GM12878 (cell line): ENCODE results near the gene C1orf174. TPM values are rescaled to one million over a fixed set of nuclear protein-coding genes. Genes with fewer than 3 reads are reported as not detected.

Source experiments
- ATAC-seq: fragments of 200-7000 bp; cut with Tn5 transposase; 3 replicates; pipeline ENCODE4 v1.9.1; 2020; ENCODE audit warnings: mild to moderate bottlenecking, moderate library complexity
- BruUV-seq: library from RNA; stranded (reverse); fragments of 400-500 nt; replicated peaks from 2 replicates; lab custom pipeline; 2021; lab: Mats Ljungman, UMichigan
- CTCF ChIA-PET: fragments of 300-600 bp; sonication (Branson Sonifier 250); formaldehyde crosslinking; extraction: SDS; loops from one replicate; lab custom pipeline; 2021; ENCODE audit warnings: inconsistent platforms; lab: Yijun Ruan, JAX
- POLR2A ChIA-PET: fragments of 350-600 bp; formaldehyde crosslinking; extraction: SDS; loops from one replicate; lab custom pipeline; 2021; ENCODE audit warnings: inconsistent platforms; lab: Charles Lee
- RAD21 ChIA-PET: fragments of 300-600 bp; sonication (Branson Sonifier 250); formaldehyde crosslinking; loops from one replicate; lab custom pipeline; 2023; ENCODE audit warnings: antibody characterized with exemption; ENCODE audit not compliant: unreplicated experiment; lab: Charles Lee
- SMC1A ChIA-PET: fragments of 300-600 bp; sonication (Branson Sonifier 250); formaldehyde crosslinking; loops from one replicate; lab custom pipeline; 2023; ENCODE audit not compliant: unreplicated experiment, uncharacterized antibody; lab: Charles Lee
- DNase-seq: peaks from one replicate; pipeline ENCODE4 v3.0.0-alpha.2; 2011; ENCODE audit warnings: low read depth, low spot score
- FAIRE-seq: peaks from 3 replicates; lab custom pipeline; 2011; peaks lifted over from hg19 to GRCh38; lab: Jason Lieb, UNC
- H2AFZ ChIP-seq: 2 replicates; pipeline ENCODE4 v1.6.0; 2011; ENCODE audit warnings: low read depth, low read length, control low read depth; ENCODE audit not compliant: control insufficient read depth
- H3K27ac ChIP-seq: 2 replicates; pipeline ENCODE4 v1.5.1; 2011; ENCODE audit warnings: control low read depth; ENCODE audit not compliant: control insufficient read depth, insufficient read depth
- H3K27me3 ChIP-seq, 2 experiments: replicated peaks in 1 of 2; 2 replicates each; pipeline versions ENCODE4 v1.6.0 to v1.6.1; 2011; ENCODE audit warnings: low read length in 1 of 2; ENCODE audit not compliant: control insufficient read depth in 2 of 2, insufficient read depth in 2 of 2
- H3K36me3 ChIP-seq, 2 experiments: 2 replicates each; pipeline ENCODE4 v1.5.1; 2011; ENCODE audit warnings: low read length in 1 of 2; ENCODE audit not compliant: control insufficient read depth in 2 of 2, insufficient read depth in 2 of 2
- H3K4me1 ChIP-seq: 2 replicates; pipeline ENCODE4 v1.6.1; 2011; ENCODE audit warnings: mild to moderate bottlenecking, low read length, moderate library complexity, mixed read lengths; ENCODE audit not compliant: control insufficient read depth, insufficient read depth
- H3K4me2 ChIP-seq: 2 replicates; pipeline ENCODE4 v1.6.0; 2011; ENCODE audit warnings: control low read depth; ENCODE audit not compliant: control insufficient read depth, insufficient read depth
- H3K4me3 ChIP-seq: fragments of 200-600 bp; sonication (generic); 2 replicates; pipeline ENCODE4 v1.5.1; 2016
- H3K79me2 ChIP-seq: 2 replicates; pipeline ENCODE4 v1.6.0; 2011; ENCODE audit warnings: low read length; ENCODE audit not compliant: control insufficient read depth, insufficient read depth
- H3K9ac ChIP-seq: 2 replicates; pipeline ENCODE4 v1.8.0; 2011; ENCODE audit warnings: low read length, control low read depth, mixed read lengths; ENCODE audit not compliant: control insufficient read depth, insufficient read depth
- H3K9me3 ChIP-seq: replicated peaks from 3 replicates; pipeline ENCODE4 v1.5.1; 2011; ENCODE audit warnings: mild to moderate bottlenecking, low read length; ENCODE audit not compliant: control insufficient read depth, insufficient read depth
- H4K20me1 ChIP-seq: 2 replicates; pipeline ENCODE4 v1.6.0; 2011; ENCODE audit not compliant: control insufficient read depth, insufficient read depth
- ATF7 ChIP-seq: fragments of 450-650 bp; IDR thresholded peaks from 2 replicates; pipeline ENCODE4 v1.6.1; 2016; ENCODE audit warnings: low read depth, mild to moderate bottlenecking
- BRCA1 ChIP-seq: IDR thresholded peaks from 2 replicates; pipeline ENCODE4 v1.6.1; 2011; ENCODE audit warnings: low read depth, low read length, improper control_type of control experiment
- CBX3 ChIP-seq: fragments of 200-600 bp; sonication (generic); IDR thresholded peaks from 2 replicates; pipeline ENCODE4 v1.6.1; 2016; ENCODE audit warnings: low read depth, borderline replicate concordance
- CBX5 ChIP-seq: sonication (generic); IDR thresholded peaks from 2 replicates; pipeline ENCODE4 v1.6.1; 2016; ENCODE audit warnings: low read depth, moderate library complexity, mild to moderate bottlenecking, inconsistent platforms
- EED ChIP-seq: sonication (generic); IDR thresholded peaks from 2 replicates; pipeline ENCODE4 v1.6.1; 2016; ENCODE audit warnings: antibody characterized with exemption, low read depth
- HCFC1 ChIP-seq: fragments of 150-350 bp; IDR thresholded peaks from 2 replicates; pipeline ENCODE4 v1.6.1; 2014; ENCODE audit warnings: low read length
- IRF4 ChIP-seq: IDR thresholded peaks from 2 replicates; pipeline ENCODE4 v1.6.1; 2011; ENCODE audit warnings: low read depth, low read length
- NFIC ChIP-seq: IDR thresholded peaks from 2 replicates; pipeline ENCODE4 v1.6.1; 2012; ENCODE audit warnings: low read depth, mild to moderate bottlenecking, inconsistent platforms, low read length, moderate library complexity
- PML ChIP-seq: IDR thresholded peaks from 2 replicates; pipeline ENCODE4 v1.6.1; 2012; ENCODE audit warnings: low read length, inconsistent platforms
- POLR2AphosphoS5 ChIP-seq: IDR thresholded peaks from 2 replicates; pipeline ENCODE4 v1.6.1; 2011; ENCODE audit warnings: mild to moderate bottlenecking, low read length, inconsistent platforms
- POU2F2 ChIP-seq: IDR thresholded peaks from 3 replicates; pipeline ENCODE4 v1.6.1; 2011; ENCODE audit warnings: low read depth, mild to moderate bottlenecking, low read length, borderline replicate concordance
- RAD21 ChIP-seq: IDR thresholded peaks from 2 replicates; pipeline ENCODE4 v1.6.1; 2011; ENCODE audit warnings: mild to moderate bottlenecking, low read depth, low read length, moderate library complexity; ENCODE audit not compliant: insufficient read depth
- SUZ12 ChIP-seq: fragments of 200-600 bp; sonication (generic); IDR thresholded peaks from one replicate; pipeline ENCODE4 v1.6.1; 2018; ENCODE audit warnings: antibody characterized with exemption, mild to moderate bottlenecking; ENCODE audit not compliant: unreplicated experiment
- YBX1 ChIP-seq: fragments of 450-650 bp; IDR thresholded peaks from 2 replicates; pipeline ENCODE4 v1.6.1; 2016; ENCODE audit warnings: antibody characterized with exemption
- WGBS: methylation state at CpG from one replicate; pipeline ENCODE4 v1.1.6; 2016; ENCODE audit warnings: low lambda C conversion rate; ENCODE audit not compliant: insufficient replicate concordance, insufficient coverage; ENCODE audit errors: missing lambda C conversion rate; 5-methylcytosine and 5-hydroxymethylcytosine counted together
- in situ Hi-C: fragments of 300-500 bp; cut with MboI; formaldehyde crosslinking; loops from 9 replicates; pipeline ENCODE4 v1.14.3; 2018; ENCODE audit warnings: mixed read lengths
- intact Hi-C: fragments of 100-400 bp; cut with micrococcal nuclease; formaldehyde crosslinking; loops from one replicate; pipeline ENCODE4 v1.14.2; 2022; ENCODE audit not compliant: unreplicated experiment
- polyA plus RNA-seq, 11 experiments: library from polyadenylated mRNA; depleted of rRNA in 4 of 11; unstranded in 6 of 11; stranded (reverse) in 5 of 11; fragments of >200 nt; fragmentation: Nextera tagmentation in 4 of 11; fragmentation: Illumina TruSeq in 1 of 11; extraction: Ambion mirVana in 4 of 11; extraction: Trizol in 1 of 11; gene quantifications; 1 replicate in 1 of 11; 2 replicates in 10 of 11; pipeline versions ENCODE4 v1.2.1 to v1.2.3, GENCODE V29; 2011 to 2016; ENCODE audit warnings: inconsistent platforms in 2 of 11, missing spikeins in 2 of 11, low read depth in 1 of 11
- total RNA-seq, 4 experiments: library from RNA; depleted of rRNA in 3 of 4; stranded (reverse); fragments of >200 nt in 3 of 4; fragmentation: Illumina TruSeq in 1 of 4; extraction: Trizol in 1 of 4; gene quantifications; 2 replicates each; pipeline versions ENCODE4 v1.2.1 to v1.2.3, GENCODE V29; 2013 to 2021
- TF ChIP-seq, protein P1 (sequence below), 3 experiments: IDR thresholded peaks in 2 of 3; conservative IDR thresholded peaks in 1 of 3; 2 replicates each; pipeline ENCODE4 v1.5.1; 2011; ENCODE audit warnings: low read depth in 3 of 3, low read length in 3 of 3, mild to moderate bottlenecking in 3 of 3, control low read depth in 2 of 3, moderate library complexity in 2 of 3, inconsistent platforms in 1 of 3, mixed read lengths in 1 of 3; ENCODE audit not compliant: control insufficient read depth in 2 of 3, insufficient read depth in 1 of 3; ENCODE audit errors: extremely low read depth in 1 of 3
- TF ChIP-seq, protein P2 (sequence below): fragments of 450-650 bp; IDR thresholded peaks from 2 replicates; pipeline ENCODE4 v1.6.1; 2016; ENCODE audit warnings: mild to moderate bottlenecking

C1orf174 gene
- total and polyA plus RNA-seq, 10 of the 15 experiments (the other 5 are each of a cell fraction or from before 2014, with no cell fraction given): 17.5 to 35.4 (median 25.1) TPM

DNA sequence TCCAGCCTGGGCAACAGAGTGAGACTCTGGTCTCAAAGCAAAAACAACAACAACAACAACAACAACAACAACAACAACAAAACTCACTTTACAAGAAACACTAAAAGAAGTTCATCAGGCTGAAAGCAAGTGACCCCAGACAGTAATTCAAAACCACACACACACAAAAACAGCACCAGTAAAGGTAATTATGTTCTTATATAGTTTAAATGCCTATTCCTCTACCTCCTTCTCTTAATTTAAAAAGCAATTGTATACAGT is 1.7 kb downstream of the C1orf174 start:
- no peak overlapping the region for H3K4me2 ChIP-seq
- no peaks in the 10 kb centered on the region; the same call in 2 of the 3 replicates for H3K9me3 ChIP-seq
- no peak overlapping the region for H2AFZ ChIP-seq
- no peaks in the 10 kb centered on the region for H4K20me1 ChIP-seq
- RAD21 ChIA-PET: no interaction called here
- H3K4me3 ChIP-seq: no peak overlapping the region
- no peak for TF ChIP-seq ATF7
- TF ChIP-seq SUZ12: no peak
- TF ChIP-seq RAD21: no peak
- no peak for TF ChIP-seq NFIC
- no peak for TF ChIP-seq CBX5
- TF ChIP-seq CBX3: no peak
- no peak for TF ChIP-seq BRCA1
- H3K27ac ChIP-seq: no peak overlapping the region
- peaks cover 30% of the 10 kb centered on the region for H3K79me2 ChIP-seq
- POLR2A ChIA-PET: no interaction called here
- intact Hi-C loops: no loop called here
- CTCF ChIA-PET: interaction anchor here (1.8 kb wide), 1 partner anchor 41 kb away, joined by 9 read pairs; the partner anchor contains the start of genes CEP104 and DFFB
- SMC1A ChIA-PET: interaction anchor here (0.7 kb wide), 1 partner anchor 9 kb away, joined by 3 read pairs; no protein-coding TSS in a partner anchor
- ATAC-seq (no peak), FAIRE-seq (no peak), DNase-seq (no peak)
- in situ Hi-C loops: no loop called here
- no peak overlapping the region for H3K9ac ChIP-seq
- BruUV-seq: no TSS peak
- no peaks in the 10 kb centered on the region for H3K27me3 ChIP-seq
- no peaks in the 10 kb centered on the region for H3K4me1 ChIP-seq
- H3K36me3 ChIP-seq: no peaks in the 10 kb centered on the region; a peak in 1 of 4 replicates

DNA sequence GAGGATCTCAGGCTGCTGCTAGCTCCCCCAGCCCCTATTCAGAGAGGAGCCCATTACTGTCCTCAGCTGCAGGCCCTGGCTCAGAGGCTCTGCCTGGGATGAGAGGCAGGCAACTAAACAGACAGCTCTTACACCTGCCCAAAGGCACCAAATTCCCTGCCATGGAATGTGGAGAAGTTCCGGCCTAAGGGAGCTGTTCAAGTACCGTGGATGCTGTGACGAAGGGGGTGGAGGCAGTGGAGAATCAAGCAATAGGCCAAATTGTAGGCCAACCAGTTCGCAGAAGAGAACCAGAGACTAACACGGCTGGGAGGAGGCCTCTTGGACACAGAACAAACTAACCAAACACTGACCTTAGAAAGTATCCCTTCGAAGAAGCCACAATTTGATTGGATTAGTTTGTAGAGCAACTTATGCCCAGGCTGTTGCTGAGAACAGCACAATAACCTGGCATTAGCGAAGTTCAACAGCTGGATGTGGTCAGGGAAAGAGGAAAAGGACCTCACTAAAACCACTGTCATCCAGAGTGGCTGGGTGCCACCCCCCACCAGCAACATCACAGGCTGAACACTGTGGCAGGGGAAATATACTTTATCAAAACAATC is 3.6 kb downstream of the C1orf174 start:
- 92% methylated on average over 7 of the region's 7 CpGs for WGBS
- peaks cover 30% of the 10 kb centered on the region for H3K79me2 ChIP-seq
- no peaks in the 10 kb centered on the region; the same call in 2 of the 3 replicates for H3K9me3 ChIP-seq
- SMC1A ChIA-PET: no interaction called here
- RAD21 ChIA-PET: no interaction called here
- no TSS peak for BruUV-seq
- H3K4me1 ChIP-seq: peaks cover 7% of the 10 kb centered on the region
- FAIRE-seq: no peak
- no peak overlapping the region for H3K4me2 ChIP-seq
- H3K27ac ChIP-seq: no peak overlapping the region
- POLR2A ChIA-PET: no interaction called here
- intact Hi-C loops: no loop called here
- CTCF ChIA-PET: no interaction called here
- no peak for DNase-seq
- ATAC-seq: no peak
- peaks cover 0 to under 1% of the 10 kb centered on the region in 2 experiments; a peak in 1 of 4 replicates for H3K36me3 ChIP-seq
- no peaks in the 10 kb centered on the region for H4K20me1 ChIP-seq
- no peak overlapping the region for H2AFZ ChIP-seq
- in situ Hi-C loops: no loop called here
- H3K9ac ChIP-seq: no peak overlapping the region
- H3K4me3 ChIP-seq: no peak overlapping the region
- H3K27me3 ChIP-seq: no peaks in the 10 kb centered on the region
- TF ChIP-seq POLR2AphosphoS5: no peak
- TF ChIP-seq POU2F2: no peak
- TF ChIP-seq, protein P1, sequence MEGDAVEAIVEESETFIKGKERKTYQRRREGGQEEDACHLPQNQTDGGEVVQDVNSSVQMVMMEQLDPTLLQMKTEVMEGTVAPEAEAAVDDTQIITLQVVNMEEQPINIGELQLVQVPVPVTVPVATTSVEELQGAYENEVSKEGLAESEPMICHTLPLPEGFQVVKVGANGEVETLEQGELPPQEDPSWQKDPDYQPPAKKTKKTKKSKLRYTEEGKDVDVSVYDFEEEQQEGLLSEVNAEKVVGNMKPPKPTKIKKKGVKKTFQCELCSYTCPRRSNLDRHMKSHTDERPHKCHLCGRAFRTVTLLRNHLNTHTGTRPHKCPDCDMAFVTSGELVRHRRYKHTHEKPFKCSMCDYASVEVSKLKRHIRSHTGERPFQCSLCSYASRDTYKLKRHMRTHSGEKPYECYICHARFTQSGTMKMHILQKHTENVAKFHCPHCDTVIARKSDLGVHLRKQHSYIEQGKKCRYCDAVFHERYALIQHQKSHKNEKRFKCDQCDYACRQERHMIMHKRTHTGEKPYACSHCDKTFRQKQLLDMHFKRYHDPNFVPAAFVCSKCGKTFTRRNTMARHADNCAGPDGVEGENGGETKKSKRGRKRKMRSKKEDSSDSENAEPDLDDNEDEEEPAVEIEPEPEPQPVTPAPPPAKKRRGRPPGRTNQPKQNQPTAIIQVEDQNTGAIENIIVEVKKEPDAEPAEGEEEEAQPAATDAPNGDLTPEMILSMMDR (IDR thresholded peaks at IDR 0.05 in 2 of 3, conservative IDR thresholded peaks at IDR 0.05 in 1 of 3; ENCODE audit: control insufficient read depth in 2 of 3, extremely low read depth in 1 of 3, insufficient read depth in 1 of 3, low read depth in 3 of 3, low read length in 3 of 3): no peak
- TF ChIP-seq HCFC1: no peak
- TF ChIP-seq, protein P2, sequence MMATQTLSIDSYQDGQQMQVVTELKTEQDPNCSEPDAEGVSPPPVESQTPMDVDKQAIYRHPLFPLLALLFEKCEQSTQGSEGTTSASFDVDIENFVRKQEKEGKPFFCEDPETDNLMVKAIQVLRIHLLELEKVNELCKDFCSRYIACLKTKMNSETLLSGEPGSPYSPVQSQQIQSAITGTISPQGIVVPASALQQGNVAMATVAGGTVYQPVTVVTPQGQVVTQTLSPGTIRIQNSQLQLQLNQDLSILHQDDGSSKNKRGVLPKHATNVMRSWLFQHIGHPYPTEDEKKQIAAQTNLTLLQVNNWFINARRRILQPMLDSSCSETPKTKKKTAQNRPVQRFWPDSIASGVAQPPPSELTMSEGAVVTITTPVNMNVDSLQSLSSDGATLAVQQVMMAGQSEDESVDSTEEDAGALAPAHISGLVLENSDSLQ: no peak
- no peak for TF ChIP-seq IRF4
- no peak for TF ChIP-seq YBX1
- no peak for TF ChIP-seq EED
- no peak for TF ChIP-seq PML
